HepG2 (cell line): ENCODE results near the gene ADGRD1. TPM values are rescaled to one million over a fixed set of nuclear protein-coding genes. Genes with fewer than 3 reads are reported as not detected.

Experiments used
- ATAC-seq: fragments of 200-7000 bp; cut with Tn5 transposase; 3 replicates; pipeline ENCODE4 v1.9.1; 2020; ENCODE audit warnings: mild to moderate bottlenecking, moderate library complexity
- BruUV-seq: library from RNA; stranded (reverse); fragments of 400-500 nt; replicated peaks from 2 replicates; lab custom pipeline; 2021; lab: Mats Ljungman, UMichigan
- CTCF ChIA-PET: fragments of 300-600 bp; formaldehyde crosslinking; extraction: SDS; loops from one replicate; lab custom pipeline; 2021; ENCODE audit warnings: low total read pairs, inconsistent platforms, low intra/inter-chr PET ratio; lab: Yijun Ruan, JAX
- POLR2A ChIA-PET: fragments of 350-600 bp; sonication (Branson Sonifier 250); formaldehyde crosslinking; loops from one replicate; lab custom pipeline; 2020; ENCODE audit warnings: antibody characterized with exemption, inconsistent platforms; lab: Yijun Ruan, JAX
- DNase-seq: peaks from one replicate; pipeline ENCODE4 v3.0.0-alpha.2; 2015; ENCODE audit warnings: low spot score
- FAIRE-seq: peaks from 3 replicates; lab custom pipeline; 2011; peaks lifted over from hg19 to GRCh38; lab: Jason Lieb, UNC
- H2AFZ ChIP-seq: one replicate; pipeline ENCODE4 v1.6.1; 2011; ENCODE audit warnings: low read length, inconsistent platforms
- H3K27ac ChIP-seq: fragments of 300-600 bp; 3 replicates; pipeline ENCODE4 v1.8.0; 2011; ENCODE audit warnings: mixed run types, mild to moderate bottlenecking, mixed read lengths, low read length, inconsistent platforms; ENCODE audit not compliant: insufficient read depth; ENCODE audit errors: extremely low read length
- H3K27me3 ChIP-seq, 2 experiments: fragments of 200-600 bp in 1 of 2; 2 replicates in 1 of 2; 3 replicates in 1 of 2; pipeline versions ENCODE4 v1.6.0 to v1.8.0; 2011; ENCODE audit warnings: low read length in 2 of 2, mild to moderate bottlenecking in 2 of 2, moderate library complexity in 2 of 2, inconsistent platforms in 1 of 2; ENCODE audit not compliant: insufficient read depth in 2 of 2, control insufficient read depth in 1 of 2
- H3K36me3 ChIP-seq, 2 experiments: fragments of 200-600 bp in 1 of 2; replicated peaks in 1 of 2; 2 replicates in 1 of 2; 3 replicates in 1 of 2; pipeline versions ENCODE4 v1.5.1 to v1.8.0; 2011; ENCODE audit warnings: low read length in 2 of 2, inconsistent platforms in 1 of 2; ENCODE audit not compliant: insufficient read depth in 2 of 2, control insufficient read depth in 1 of 2
- H3K4me1 ChIP-seq: 2 replicates; pipeline ENCODE4 v1.5.1; 2012; ENCODE audit warnings: low read length, inconsistent platforms; ENCODE audit not compliant: insufficient read depth
- H3K4me2 ChIP-seq: 2 replicates; pipeline ENCODE4 v1.6.0; 2011; ENCODE audit warnings: low read depth, low read length, inconsistent platforms
- H3K4me3 ChIP-seq, 3 experiments: fragments of 200-600 bp in 1 of 3; sonication (generic), shearing (Covaris generic) in 1 of 3; replicated peaks in 1 of 3; 2 replicates each; pipeline ENCODE4 v1.5.1; 2011 to 2016; ENCODE audit warnings: low read length in 3 of 3, inconsistent platforms in 2 of 3, low read depth in 2 of 3, mild to moderate bottlenecking in 2 of 3, control low read depth in 1 of 3, mixed read lengths in 1 of 3; ENCODE audit not compliant: insufficient read depth in 1 of 3
- H3K79me2 ChIP-seq: one replicate; pipeline ENCODE4 v1.6.1; 2011; ENCODE audit warnings: low read length, inconsistent platforms; ENCODE audit not compliant: insufficient read depth
- H3K9ac ChIP-seq: 2 replicates; pipeline ENCODE4 v1.6.0; 2011; ENCODE audit warnings: mild to moderate bottlenecking, low read depth, low read length, inconsistent platforms; ENCODE audit not compliant: insufficient read depth
- H3K9me3 ChIP-seq: 2 replicates; pipeline ENCODE4 v1.5.1; 2012; ENCODE audit warnings: mild to moderate bottlenecking, low read length
- H4K20me1 ChIP-seq: 2 replicates; pipeline ENCODE4 v1.6.0; 2011; ENCODE audit warnings: inconsistent platforms, mild to moderate bottlenecking, low read length, moderate library complexity; ENCODE audit not compliant: insufficient read depth
- AGO2 ChIP-seq: fragments of 200-400 bp; formaldehyde crosslinking; optimal IDR thresholded peaks from 2 replicates; pipeline ENCODE3; 2017; ENCODE audit warnings: mild to moderate bottlenecking, low read depth, low read length, moderate library complexity
- FOXP1 ChIP-seq, 2 experiments: fragments of 450-650 bp in 1 of 2; IDR thresholded peaks; 2 replicates each; pipeline ENCODE4 v1.6.1; 2017 to 2018; ENCODE audit warnings: antibody characterized with exemption in 1 of 2
- HNRNPLL ChIP-seq: fragments of 200-400 bp; formaldehyde crosslinking; IDR thresholded peaks from 2 replicates; pipeline ENCODE4 v1.6.1; 2017; ENCODE audit warnings: mild to moderate bottlenecking, low read depth, low read length; ENCODE audit not compliant: poor library complexity, severe bottlenecking
- JUN ChIP-seq: sonication (generic); formaldehyde crosslinking; IDR thresholded peaks from 2 replicates; pipeline ENCODE4 v1.4.0; 2020; ENCODE audit warnings: mild to moderate bottlenecking, missing genetic modification reagents
- KDM4B ChIP-seq: sonication (generic); formaldehyde crosslinking; IDR thresholded peaks from 2 replicates; pipeline ENCODE4 v1.4.0; 2020; ENCODE audit warnings: missing genetic modification reagents
- YY1 ChIP-seq: IDR thresholded peaks from 2 replicates; pipeline ENCODE4 v1.6.1; 2011; ENCODE audit warnings: low read length, low read depth, moderate library complexity, mild to moderate bottlenecking; ENCODE audit not compliant: insufficient read depth, insufficient replicate concordance
- ZBTB20 ChIP-seq: sonication (generic); formaldehyde crosslinking; IDR thresholded peaks from 2 replicates; pipeline ENCODE4 v1.8.1; 2023; ENCODE audit warnings: missing genetic modification reagents, low read depth, mild to moderate bottlenecking, borderline replicate concordance
- ZNF569 ChIP-seq: sonication (generic); formaldehyde crosslinking; IDR thresholded peaks from 2 replicates; pipeline ENCODE4 v1.5.0; 2020; ENCODE audit warnings: mild to moderate bottlenecking, missing genetic modification reagents, moderate library complexity, borderline replicate concordance
- ZNF629 ChIP-seq: sonication (generic); formaldehyde crosslinking; conservative IDR thresholded peaks from 2 replicates; pipeline ENCODE4 v1.5.0; 2020; ENCODE audit warnings: missing genetic modification reagents
- ZNF749 ChIP-seq: sonication (generic); formaldehyde crosslinking; IDR thresholded peaks from 2 replicates; pipeline ENCODE4 v1.8.0; 2022; ENCODE audit warnings: mild to moderate bottlenecking, missing genetic modification reagents, moderate library complexity, borderline replicate concordance
- ZNF839 ChIP-seq: sonication (generic); formaldehyde crosslinking; IDR thresholded peaks from 2 replicates; pipeline ENCODE4 v1.4.0; 2020; ENCODE audit warnings: missing genetic modification reagents, mild to moderate bottlenecking, borderline replicate concordance
- WGBS: methylation state at CpG from one replicate; pipeline ENCODE4 v1.1.6; 2017; ENCODE audit warnings: low lambda C conversion rate; 5-methylcytosine and 5-hydroxymethylcytosine counted together
- in situ Hi-C: cut with HindIII; loops from 2 replicates; pipeline ENCODE4 v1.10.0; 2017; ENCODE audit warnings: low pct_unique_long_range_greater_than_20kb; ENCODE audit not compliant: extremely low pct_ligation_motif_present
- intact Hi-C: fragments of 100-400 bp; cut with micrococcal nuclease; formaldehyde crosslinking; loops from one replicate; pipeline ENCODE4 v1.10.0; 2022; ENCODE audit not compliant: unreplicated experiment
- polyA plus RNA-seq, 8 experiments: library from polyadenylated mRNA; depleted of rRNA in 3 of 8; stranded (reverse) in 7 of 8; unstranded in 1 of 8; fragments of >200 nt; fragmentation: Illumina TruSeq in 4 of 8; extraction: Trizol in 4 of 8; gene quantifications; 2 replicates each; pipeline versions ENCODE4 v1.2.1 to v1.2.3, GENCODE V29; 2011 to 2016; ENCODE audit warnings: low read depth in 4 of 8, missing spikeins in 1 of 8, mixed read lengths in 1 of 8; ENCODE audit not compliant: insufficient read depth in 1 of 8
- total RNA-seq, 5 experiments: library from RNA; depleted of rRNA; stranded (reverse); fragments of >200 nt; fragmentation: Illumina TruSeq; extraction: Trizol; gene quantifications; 2 replicates each; pipeline ENCODE4 v1.2.3, GENCODE V29; 2016; ENCODE audit warnings: low read depth in 1 of 5
- TF ChIP-seq, protein P1 (sequence below): sonication (generic); formaldehyde crosslinking; IDR thresholded peaks from 2 replicates; pipeline ENCODE4 v1.8.1; 2023; ENCODE audit warnings: missing genetic modification reagents, mild to moderate bottlenecking, borderline replicate concordance
- TF ChIP-seq, protein P2 (sequence below): sonication (generic); formaldehyde crosslinking; IDR thresholded peaks from 2 replicates; pipeline ENCODE4 v1.5.0; 2020; ENCODE audit warnings: missing genetic modification reagents
- TF ChIP-seq, protein P3 (sequence below): sonication (generic); formaldehyde crosslinking; IDR thresholded peaks from 2 replicates; pipeline ENCODE4; 2020; ENCODE audit warnings: missing genetic modification reagents, mild to moderate bottlenecking, borderline replicate concordance

The ADGRD1 gene
- total and polyA plus RNA-seq, 2 of the 13 experiments (the other 11 are each of a cell fraction or from before 2014, with no cell fraction given), result 0.46 to 12.4 TPM

DNA sequence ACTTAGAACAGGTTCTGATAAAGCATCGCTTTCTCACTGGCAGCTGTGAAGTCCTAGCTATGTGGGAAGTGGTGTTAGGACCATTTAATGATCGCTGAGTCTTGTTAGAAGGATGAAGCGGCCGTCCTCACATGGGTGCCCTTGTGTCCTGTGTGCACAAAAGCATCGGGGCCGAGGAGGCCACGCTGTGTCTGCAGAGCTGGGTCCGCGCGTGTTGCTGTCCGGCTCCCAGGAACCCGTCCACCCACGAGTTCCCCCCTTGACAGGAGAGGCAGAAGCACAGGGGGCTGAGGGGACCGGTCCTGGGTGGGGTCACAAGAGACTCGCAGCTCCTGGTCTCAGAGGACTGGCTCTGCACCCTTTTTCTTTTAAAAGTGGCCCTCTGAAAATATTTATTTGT is 90.4 kb downstream of the ADGRD1 start (continued):
- no peak for TF ChIP-seq ZNF569
- no peak for TF ChIP-seq AGO2
- no peak for TF ChIP-seq ZNF839 (CRISPR knock-in tag)
- no peak for TF ChIP-seq KDM4B (CRISPR knock-in tag)
- TF ChIP-seq, protein P1, sequence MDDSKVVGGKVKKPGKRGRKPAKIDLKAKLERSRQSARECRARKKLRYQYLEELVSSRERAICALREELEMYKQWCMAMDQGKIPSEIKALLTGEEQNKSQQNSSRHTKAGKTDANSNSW (CRISPR knock-in tag), result no peak

DNA sequence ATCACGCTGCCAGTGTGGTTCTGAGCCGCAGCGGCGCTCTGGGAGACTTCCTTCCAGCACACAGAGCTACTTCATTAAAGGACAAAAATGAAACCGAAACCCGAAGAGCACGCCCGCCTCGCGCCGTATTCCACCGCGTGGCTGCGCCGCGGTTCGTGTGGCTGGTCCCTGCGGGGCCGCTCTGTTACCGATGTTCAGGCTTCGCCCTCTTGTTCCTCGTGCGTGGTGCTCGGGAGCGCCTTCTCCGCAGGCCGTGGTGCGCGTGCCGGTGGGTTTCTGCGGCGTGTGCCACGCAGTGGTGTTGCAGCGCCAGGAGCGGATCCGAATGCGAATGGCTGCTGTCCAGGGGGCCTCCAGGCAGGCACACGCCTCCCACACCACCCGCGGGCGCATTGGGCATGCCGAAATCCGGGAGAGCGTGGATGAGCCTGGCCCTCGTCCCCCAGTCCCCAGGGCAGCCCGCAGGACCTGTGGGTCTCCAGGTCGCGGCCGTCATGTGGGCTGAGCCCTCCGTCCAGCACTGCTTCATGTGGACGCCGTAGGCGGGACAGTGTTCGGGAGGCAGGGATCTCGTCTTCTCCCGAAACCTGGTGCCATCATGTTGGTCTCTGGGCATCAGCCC is 91.2 kb downstream of the ADGRD1 start:
- no TSS peak for BruUV-seq
- POLR2A ChIA-PET, result no interaction called here
- no peak for ATAC-seq
- TF ChIP-seq YY1, result no peak
- no peak for TF ChIP-seq JUN (CRISPR knock-in tag)
- TF ChIP-seq, protein P2, sequence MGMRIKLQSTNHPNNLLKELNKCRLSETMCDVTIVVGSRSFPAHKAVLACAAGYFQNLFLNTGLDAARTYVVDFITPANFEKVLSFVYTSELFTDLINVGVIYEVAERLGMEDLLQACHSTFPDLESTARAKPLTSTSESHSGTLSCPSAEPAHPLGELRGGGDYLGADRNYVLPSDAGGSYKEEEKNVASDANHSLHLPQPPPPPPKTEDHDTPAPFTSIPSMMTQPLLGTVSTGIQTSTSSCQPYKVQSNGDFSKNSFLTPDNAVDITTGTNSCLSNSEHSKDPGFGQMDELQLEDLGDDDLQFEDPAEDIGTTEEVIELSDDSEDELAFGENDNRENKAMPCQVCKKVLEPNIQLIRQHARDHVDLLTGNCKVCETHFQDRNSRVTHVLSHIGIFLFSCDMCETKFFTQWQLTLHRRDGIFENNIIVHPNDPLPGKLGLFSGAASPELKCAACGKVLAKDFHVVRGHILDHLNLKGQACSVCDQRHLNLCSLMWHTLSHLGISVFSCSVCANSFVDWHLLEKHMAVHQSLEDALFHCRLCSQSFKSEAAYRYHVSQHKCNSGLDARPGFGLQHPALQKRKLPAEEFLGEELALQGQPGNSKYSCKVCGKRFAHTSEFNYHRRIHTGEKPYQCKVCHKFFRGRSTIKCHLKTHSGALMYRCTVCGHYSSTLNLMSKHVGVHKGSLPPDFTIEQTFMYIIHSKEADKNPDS (CRISPR knock-in tag), result no peak
- no peak for TF ChIP-seq ZBTB20 (CRISPR knock-in tag)
- TF ChIP-seq ZNF749, result no peak
- TF ChIP-seq, protein P3, sequence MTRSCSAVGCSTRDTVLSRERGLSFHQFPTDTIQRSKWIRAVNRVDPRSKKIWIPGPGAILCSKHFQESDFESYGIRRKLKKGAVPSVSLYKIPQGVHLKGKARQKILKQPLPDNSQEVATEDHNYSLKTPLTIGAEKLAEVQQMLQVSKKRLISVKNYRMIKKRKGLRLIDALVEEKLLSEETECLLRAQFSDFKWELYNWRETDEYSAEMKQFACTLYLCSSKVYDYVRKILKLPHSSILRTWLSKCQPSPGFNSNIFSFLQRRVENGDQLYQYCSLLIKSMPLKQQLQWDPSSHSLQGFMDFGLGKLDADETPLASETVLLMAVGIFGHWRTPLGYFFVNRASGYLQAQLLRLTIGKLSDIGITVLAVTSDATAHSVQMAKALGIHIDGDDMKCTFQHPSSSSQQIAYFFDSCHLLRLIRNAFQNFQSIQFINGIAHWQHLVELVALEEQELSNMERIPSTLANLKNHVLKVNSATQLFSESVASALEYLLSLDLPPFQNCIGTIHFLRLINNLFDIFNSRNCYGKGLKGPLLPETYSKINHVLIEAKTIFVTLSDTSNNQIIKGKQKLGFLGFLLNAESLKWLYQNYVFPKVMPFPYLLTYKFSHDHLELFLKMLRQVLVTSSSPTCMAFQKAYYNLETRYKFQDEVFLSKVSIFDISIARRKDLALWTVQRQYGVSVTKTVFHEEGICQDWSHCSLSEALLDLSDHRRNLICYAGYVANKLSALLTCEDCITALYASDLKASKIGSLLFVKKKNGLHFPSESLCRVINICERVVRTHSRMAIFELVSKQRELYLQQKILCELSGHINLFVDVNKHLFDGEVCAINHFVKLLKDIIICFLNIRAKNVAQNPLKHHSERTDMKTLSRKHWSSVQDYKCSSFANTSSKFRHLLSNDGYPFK, result no peak
- TF ChIP-seq ZNF629, result no peak
- TF ChIP-seq FOXP1 (IDR thresholded peaks at IDR 0.05), result no peak
- TF ChIP-seq FOXP1 (CRISPR knock-in tag; IDR thresholded peaks at IDR 0.05), result no peak
- no peak for TF ChIP-seq HNRNPLL

More for the DNA sequence above, 91.2 kb downstream of the ADGRD1 start:
- H3K4me1 ChIP-seq, result peaks cover 7% of the 10 kb centered on the region; the same call in 1 of the 2 replicates
- no peaks in the 10 kb centered on the region for H4K20me1 ChIP-seq
- no peak overlapping the region for H3K4me3 ChIP-seq
- no peaks in the 10 kb centered on the region for H3K79me2 ChIP-seq
- no peak overlapping the region for H3K27ac ChIP-seq
- no peaks in the 10 kb centered on the region for H3K27me3 ChIP-seq
- DNase-seq (no peak), FAIRE-seq (no peak)
- intact Hi-C loops (no loop called here), in situ Hi-C loops (no loop called here)
- no peaks in the 10 kb centered on the region for H3K36me3 ChIP-seq
- no peaks in the 10 kb centered on the region for H3K9me3 ChIP-seq
- H2AFZ ChIP-seq, result no peak overlapping the region
- H3K4me2 ChIP-seq, result no peak overlapping the region
- CTCF ChIA-PET, result no interaction called here
- 97% methylated on average over 37 of the region's 56 CpGs for WGBS
- no peak overlapping the region for H3K9ac ChIP-seq
